Type B pancreatic cell (in vitro differentiated cells): ENCODE measurements around the gene RBM4. TPM values are rescaled to one million over a fixed set of nuclear protein-coding genes. Genes with fewer than 3 reads are reported as not detected.

Source experiments
- DNase-seq: peaks from one replicate; pipeline ENCODE4 v3.0.0; 2021; ENCODE audit warnings: mixed read lengths; ENCODE audit not compliant: unreplicated experiment; ENCODE audit errors: extremely low spot score
- H3K27ac Mint-ChIP-seq: 2 replicates; pipeline ENCODE4 v1.8.0; 2021; ENCODE audit warnings: mild to moderate bottlenecking, mixed read lengths
- H3K27me3 Mint-ChIP-seq: 2 replicates; pipeline ENCODE4 v1.8.0; 2021; ENCODE audit warnings: mixed read lengths
- H3K36me3 Mint-ChIP-seq: 2 replicates; pipeline ENCODE4 v1.8.0; 2021; ENCODE audit warnings: mixed read lengths
- H3K4me1 Mint-ChIP-seq: one replicate; pipeline ENCODE4 v1.8.0; 2021; ENCODE audit warnings: mixed read lengths; ENCODE audit not compliant: unreplicated experiment
- H3K4me3 Mint-ChIP-seq: 2 replicates; pipeline ENCODE4 v1.8.0; 2021; ENCODE audit warnings: mild to moderate bottlenecking, mixed read lengths
- H3K9me3 Mint-ChIP-seq: 2 replicates; pipeline ENCODE4 v1.8.0; 2021; ENCODE audit warnings: mixed read lengths
- total RNA-seq: library from RNA; stranded (reverse); gene quantifications from 2 replicates; pipeline ENCODE4 v1.2.1, GENCODE V29; 2021; ENCODE audit warnings: low replicate concordance
- TF ChIP-seq, protein P1 (sequence below): fragments of 200-600 bp; sonication (generic); conservative IDR thresholded peaks from 2 replicates; pipeline ENCODE4 v1.5.0; 2021; ENCODE audit warnings: antibody characterized with exemption, mild to moderate bottlenecking

The RBM4 gene
- total RNA-seq, 1 donor from 2014 or later: 228 TPM

DNA sequence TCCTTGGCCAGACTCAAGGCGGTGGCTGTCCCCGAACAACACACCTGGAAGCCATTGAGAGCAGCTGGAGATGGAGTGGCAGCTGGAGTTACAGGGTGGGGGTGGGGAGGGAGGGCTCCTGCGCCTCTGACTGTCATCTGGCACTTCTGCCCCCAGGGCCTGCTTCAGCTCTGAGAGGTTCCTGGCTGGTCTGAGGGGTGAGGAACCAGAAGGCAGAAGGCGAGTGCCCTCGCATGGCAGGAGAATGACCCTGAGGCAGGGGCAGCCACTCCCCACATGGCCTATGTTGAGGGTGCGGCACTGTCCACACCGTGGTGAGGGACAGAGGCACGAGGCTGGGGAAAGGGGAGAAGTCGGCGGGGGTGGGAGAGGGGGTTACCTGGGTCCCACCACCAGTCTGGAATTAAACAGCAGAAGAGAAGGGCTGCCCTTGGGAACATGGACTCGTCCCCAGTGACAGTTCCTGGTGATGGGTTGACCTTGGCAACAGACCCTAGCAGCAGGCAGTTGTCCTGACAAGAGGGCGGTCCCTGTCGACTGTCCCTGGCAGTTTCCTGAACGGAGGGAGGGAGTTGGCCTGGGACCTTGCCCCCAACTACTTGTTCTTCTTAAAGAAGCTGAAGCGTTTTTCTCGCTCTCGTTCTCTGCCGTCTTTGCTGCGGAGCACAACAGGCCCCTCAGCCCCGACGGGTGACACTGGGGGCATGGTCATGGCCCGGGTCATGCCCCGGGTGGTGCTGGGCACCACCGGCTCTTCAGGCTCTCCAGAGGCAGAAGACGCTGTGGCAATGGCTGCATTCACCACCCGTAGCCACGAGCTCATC, 47.0 kb downstream of the RBM4 start:
- Mint-ChIP-seq H3K9me3 (no peaks in the 10 kb centered on the region), H3K27ac (peak overlapping the region; percentile 72), H3K27me3 (no peaks in the 10 kb centered on the region), H3K4me3 (no peak overlapping the region), H3K36me3 (peaks cover 9% of the 10 kb centered on the region), H3K4me1 (peaks cover 10% of the 10 kb centered on the region)
- DNase-seq: no peak
- TF ChIP-seq, protein P1, sequence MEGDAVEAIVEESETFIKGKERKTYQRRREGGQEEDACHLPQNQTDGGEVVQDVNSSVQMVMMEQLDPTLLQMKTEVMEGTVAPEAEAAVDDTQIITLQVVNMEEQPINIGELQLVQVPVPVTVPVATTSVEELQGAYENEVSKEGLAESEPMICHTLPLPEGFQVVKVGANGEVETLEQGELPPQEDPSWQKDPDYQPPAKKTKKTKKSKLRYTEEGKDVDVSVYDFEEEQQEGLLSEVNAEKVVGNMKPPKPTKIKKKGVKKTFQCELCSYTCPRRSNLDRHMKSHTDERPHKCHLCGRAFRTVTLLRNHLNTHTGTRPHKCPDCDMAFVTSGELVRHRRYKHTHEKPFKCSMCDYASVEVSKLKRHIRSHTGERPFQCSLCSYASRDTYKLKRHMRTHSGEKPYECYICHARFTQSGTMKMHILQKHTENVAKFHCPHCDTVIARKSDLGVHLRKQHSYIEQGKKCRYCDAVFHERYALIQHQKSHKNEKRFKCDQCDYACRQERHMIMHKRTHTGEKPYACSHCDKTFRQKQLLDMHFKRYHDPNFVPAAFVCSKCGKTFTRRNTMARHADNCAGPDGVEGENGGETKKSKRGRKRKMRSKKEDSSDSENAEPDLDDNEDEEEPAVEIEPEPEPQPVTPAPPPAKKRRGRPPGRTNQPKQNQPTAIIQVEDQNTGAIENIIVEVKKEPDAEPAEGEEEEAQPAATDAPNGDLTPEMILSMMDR: no peak

DNA sequence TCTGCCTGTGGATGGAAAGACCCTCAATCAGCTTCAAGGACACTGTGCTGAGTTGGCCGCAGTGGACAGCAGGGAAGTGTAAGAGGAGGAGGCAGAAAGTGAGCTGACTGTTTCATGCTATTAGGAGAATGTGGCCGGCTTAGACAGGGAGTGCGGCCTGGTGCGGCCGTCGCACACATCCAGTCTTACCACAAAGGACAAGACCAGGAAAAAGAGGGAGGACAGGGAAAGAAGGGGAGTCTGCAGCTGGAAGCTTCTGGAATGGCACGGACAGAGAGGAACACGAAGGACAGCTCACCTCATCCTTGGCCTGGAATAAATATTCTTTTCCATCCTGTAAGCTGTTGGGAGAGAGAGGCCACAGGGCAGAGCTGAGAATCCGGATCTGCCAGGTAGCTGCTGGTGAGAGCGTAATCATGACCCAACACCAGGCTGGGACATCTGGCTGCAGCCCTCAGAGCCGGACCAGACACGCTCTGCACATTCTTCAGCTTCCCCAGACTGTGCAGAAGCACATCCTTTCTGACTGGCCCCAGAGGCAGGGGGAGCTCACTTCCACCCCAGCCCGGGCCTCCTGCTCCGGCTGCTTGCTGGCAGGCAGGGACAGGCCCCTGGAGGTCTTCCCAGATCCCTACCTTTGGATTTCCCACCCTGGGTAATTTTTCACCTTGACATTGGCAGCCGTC, 47.7 kb downstream of the RBM4 start:
- H3K4me3 Mint-ChIP-seq: no peak overlapping the region
- DNase-seq: no peak
- peaks cover 9% of the 10 kb centered on the region for H3K36me3 Mint-ChIP-seq
- TF ChIP-seq, protein P1: no peak
- peaks cover 10% of the 10 kb centered on the region for H3K4me1 Mint-ChIP-seq
- no peaks in the 10 kb centered on the region for H3K9me3 Mint-ChIP-seq
- no peaks in the 10 kb centered on the region for H3K27me3 Mint-ChIP-seq
- H3K27ac Mint-ChIP-seq: peak overlapping the region; percentile 51

DNA sequence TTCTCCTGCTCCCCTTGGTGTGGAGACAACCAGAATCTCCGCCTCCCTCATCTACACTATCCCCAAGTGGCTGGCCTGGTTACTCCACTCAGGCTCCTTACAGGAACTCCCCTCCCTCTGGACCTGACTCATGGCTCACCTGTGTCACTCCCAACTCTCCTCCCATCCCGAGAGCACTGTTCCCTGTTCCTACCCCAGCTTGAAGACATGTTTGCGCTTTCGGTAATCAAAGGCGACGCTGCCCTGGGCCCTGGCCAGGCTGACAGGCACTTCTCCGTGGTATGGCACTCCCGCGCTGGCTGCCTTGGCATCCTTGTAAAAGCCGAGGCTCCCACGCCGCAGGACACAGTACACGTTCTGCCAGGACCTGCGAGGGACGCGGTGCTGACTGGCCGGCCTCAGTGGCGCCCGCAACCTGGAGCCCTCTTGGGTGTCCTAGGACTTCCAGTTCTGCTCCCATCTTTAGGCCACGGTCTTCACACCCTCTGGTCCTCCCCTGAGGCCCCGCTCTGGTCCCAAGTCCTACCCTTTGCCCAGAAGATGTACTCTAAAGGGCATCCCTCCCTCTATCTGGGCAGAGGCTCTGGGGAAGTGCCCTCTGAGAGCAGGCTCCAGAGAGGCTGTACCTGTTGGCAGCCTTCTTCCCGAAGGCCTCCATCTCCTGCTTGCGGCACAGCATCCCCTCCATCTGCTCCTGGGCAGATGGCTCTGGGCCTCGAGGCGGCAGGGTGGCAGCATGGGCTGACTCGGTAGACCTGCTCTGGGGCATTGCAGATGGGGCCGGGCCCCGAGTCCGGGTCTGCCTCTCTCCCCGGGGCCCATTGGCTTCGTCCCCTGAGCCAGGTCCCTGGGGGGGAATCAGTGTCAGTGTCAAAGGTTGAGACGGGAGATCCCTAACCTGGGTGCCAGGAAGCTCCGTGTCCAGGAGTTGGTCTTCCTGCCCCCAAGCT, 48.6 kb downstream of the RBM4 start:
- Mint-ChIP-seq H3K27ac (no peak overlapping the region), H3K4me1 (peaks cover 10% of the 10 kb centered on the region), H3K4me3 (no peak overlapping the region), H3K36me3 (peaks cover 9% of the 10 kb centered on the region), H3K9me3 (no peaks in the 10 kb centered on the region), H3K27me3 (no peaks in the 10 kb centered on the region)
- TF ChIP-seq, protein P1: no peak
- DNase-seq: no peak

DNA sequence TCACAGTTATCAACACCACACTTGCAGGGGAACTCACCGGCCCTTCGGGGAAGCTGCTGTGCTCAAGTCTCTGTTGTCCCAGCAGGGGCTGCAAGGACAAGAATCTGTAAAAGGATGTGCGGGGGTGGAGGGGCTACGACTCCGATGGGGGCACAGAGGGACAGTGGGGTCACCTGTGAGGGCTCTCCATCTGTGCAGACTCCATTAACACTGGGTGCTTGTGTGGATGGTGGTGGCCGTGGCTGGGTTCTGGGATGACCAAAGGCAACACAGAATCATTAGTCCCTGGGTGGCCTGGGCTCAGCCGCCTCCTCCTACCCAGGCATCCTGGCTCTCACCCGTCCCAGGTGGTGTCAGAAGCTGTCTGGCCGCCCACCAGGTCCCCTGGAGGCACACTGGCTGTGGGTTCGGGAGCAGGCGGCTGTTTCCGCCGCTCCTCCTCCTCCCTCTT, 49.4 kb downstream of the RBM4 start:
- no peak for DNase-seq
- Mint-ChIP-seq H3K27ac (no peak overlapping the region), H3K36me3 (peaks cover 9% of the 10 kb centered on the region), H3K4me1 (peaks cover 10% of the 10 kb centered on the region), H3K27me3 (no peaks in the 10 kb centered on the region), H3K9me3 (no peaks in the 10 kb centered on the region), H3K4me3 (no peak overlapping the region)
- TF ChIP-seq, protein P1: no peak
